OCI-LY1 (cell line): ENCODE results near the gene NOL6.

ENCODE experiments used
- H2AFZ ChIP-seq: fragments of 200-600 bp; sonication (generic), shearing (Covaris generic); 2 replicates; pipeline ENCODE4 v1.6.0; 2014; ENCODE audit warnings: antibody characterized with exemption, mild to moderate bottlenecking, low read length
- H3F3A ChIP-seq: fragments of 200-600 bp; sonication (generic), shearing (Covaris generic); 2 replicates; pipeline ENCODE4 v1.6.0; 2014; ENCODE audit warnings: mild to moderate bottlenecking, antibody characterized with exemption, low read length, moderate library complexity; ENCODE audit not compliant: insufficient read depth
- H3K27ac ChIP-seq: fragments of 200-600 bp; sonication (generic); 2 replicates; pipeline ENCODE4 v1.5.1; 2014; ENCODE audit warnings: low read length, mixed run types, mild to moderate bottlenecking, low read depth; ENCODE audit not compliant: poor library complexity, severe bottlenecking
- H3K27me3 ChIP-seq: fragments of 200-600 bp; sonication (generic); 2 replicates; pipeline ENCODE4 v1.6.0; 2014; ENCODE audit warnings: antibody characterized with exemption, mild to moderate bottlenecking, low read length, moderate library complexity; ENCODE audit not compliant: insufficient read depth
- H3K36me3 ChIP-seq: fragments of 200-600 bp; sonication (generic); 2 replicates; pipeline ENCODE4 v1.6.1; 2014; ENCODE audit warnings: mild to moderate bottlenecking, antibody characterized with exemption, low read length, moderate library complexity, mixed read lengths; ENCODE audit not compliant: insufficient read depth
- H3K4me1 ChIP-seq: fragments of 200-600 bp; sonication (generic); 2 replicates; pipeline ENCODE4 v1.5.1; 2014; ENCODE audit warnings: mild to moderate bottlenecking, low read length, moderate library complexity; ENCODE audit not compliant: insufficient read depth, severe bottlenecking
- H3K4me2 ChIP-seq: fragments of 200-600 bp; sonication (generic), shearing (Covaris generic); 2 replicates; pipeline ENCODE4 v1.6.1; 2014; ENCODE audit warnings: low read length
- H3K4me3 ChIP-seq: fragments of 200-600 bp; sonication (generic); 2 replicates; pipeline ENCODE4 v1.5.1; 2014; ENCODE audit warnings: low read length, low read depth, mild to moderate bottlenecking, mixed read lengths; ENCODE audit not compliant: poor library complexity, severe bottlenecking
- H3K79me2 ChIP-seq: fragments of 200-600 bp; shearing (Covaris generic); 2 replicates; pipeline ENCODE4 v1.6.1; 2016; ENCODE audit warnings: mixed run types, low read length, mixed read lengths; ENCODE audit not compliant: insufficient read depth
- H3K9ac ChIP-seq: fragments of 200-600 bp; sonication (generic), shearing (Covaris generic); 2 replicates; pipeline ENCODE4 v1.6.1; 2014; ENCODE audit warnings: mild to moderate bottlenecking, low read length, mixed read lengths
- H3K9me2 ChIP-seq: fragments of 200-600 bp; sonication (generic), shearing (Covaris generic); 2 replicates; pipeline ENCODE4 v1.6.1; 2014; ENCODE audit warnings: low read depth, mild to moderate bottlenecking, low read length, mixed read lengths
- H3K9me3 ChIP-seq: fragments of 200-600 bp; shearing (Covaris generic); 2 replicates; pipeline ENCODE4 v1.6.1; 2014; ENCODE audit warnings: low read length, mixed read lengths
- H4K20me1 ChIP-seq: fragments of 200-600 bp; sonication (generic), shearing (Covaris generic); 2 replicates; pipeline ENCODE4 v1.6.0; 2016; ENCODE audit warnings: mild to moderate bottlenecking, low read length; ENCODE audit not compliant: insufficient read depth
- EZH2 ChIP-seq: fragments of 200-600 bp; sonication (generic), shearing (Covaris generic); IDR thresholded peaks from 2 replicates; pipeline ENCODE4 v1.8.0; 2017; ENCODE audit warnings: borderline replicate concordance, mixed run types, mild to moderate bottlenecking, antibody characterized with exemption, low read length, moderate library complexity, mixed read lengths
- TF ChIP-seq, protein P1 (sequence below): fragments of 200-600 bp; sonication (generic), shearing (Covaris generic); IDR thresholded peaks from 2 replicates; pipeline ENCODE4 v1.5.1; 2017; ENCODE audit warnings: mild to moderate bottlenecking, antibody characterized with exemption, low read length, moderate library complexity, mixed read lengths

Gene NOL6

DNA sequence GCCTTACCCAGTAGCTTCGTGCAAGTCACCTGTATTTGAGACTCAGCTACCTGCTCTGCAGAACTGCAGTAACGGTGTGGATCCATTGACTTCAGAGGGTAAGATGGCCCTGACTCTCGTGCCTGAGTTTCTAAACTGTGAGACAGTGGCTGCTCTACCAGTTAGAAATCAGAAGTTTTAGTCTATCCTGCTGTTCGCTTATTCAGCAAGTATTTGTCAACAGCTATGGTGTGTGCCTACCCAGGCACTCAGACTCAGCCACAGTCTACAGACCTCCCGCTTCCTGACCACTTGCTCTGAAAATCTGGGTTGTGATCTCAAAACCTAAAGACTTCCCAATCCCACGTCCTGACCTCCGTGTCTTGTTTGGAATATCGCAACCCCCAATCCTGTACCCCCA lies 39.9 kb downstream of the NOL6 start:
- TF ChIP-seq, protein P1, sequence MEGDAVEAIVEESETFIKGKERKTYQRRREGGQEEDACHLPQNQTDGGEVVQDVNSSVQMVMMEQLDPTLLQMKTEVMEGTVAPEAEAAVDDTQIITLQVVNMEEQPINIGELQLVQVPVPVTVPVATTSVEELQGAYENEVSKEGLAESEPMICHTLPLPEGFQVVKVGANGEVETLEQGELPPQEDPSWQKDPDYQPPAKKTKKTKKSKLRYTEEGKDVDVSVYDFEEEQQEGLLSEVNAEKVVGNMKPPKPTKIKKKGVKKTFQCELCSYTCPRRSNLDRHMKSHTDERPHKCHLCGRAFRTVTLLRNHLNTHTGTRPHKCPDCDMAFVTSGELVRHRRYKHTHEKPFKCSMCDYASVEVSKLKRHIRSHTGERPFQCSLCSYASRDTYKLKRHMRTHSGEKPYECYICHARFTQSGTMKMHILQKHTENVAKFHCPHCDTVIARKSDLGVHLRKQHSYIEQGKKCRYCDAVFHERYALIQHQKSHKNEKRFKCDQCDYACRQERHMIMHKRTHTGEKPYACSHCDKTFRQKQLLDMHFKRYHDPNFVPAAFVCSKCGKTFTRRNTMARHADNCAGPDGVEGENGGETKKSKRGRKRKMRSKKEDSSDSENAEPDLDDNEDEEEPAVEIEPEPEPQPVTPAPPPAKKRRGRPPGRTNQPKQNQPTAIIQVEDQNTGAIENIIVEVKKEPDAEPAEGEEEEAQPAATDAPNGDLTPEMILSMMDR = no peak
- no peak for TF ChIP-seq EZH2

DNA sequence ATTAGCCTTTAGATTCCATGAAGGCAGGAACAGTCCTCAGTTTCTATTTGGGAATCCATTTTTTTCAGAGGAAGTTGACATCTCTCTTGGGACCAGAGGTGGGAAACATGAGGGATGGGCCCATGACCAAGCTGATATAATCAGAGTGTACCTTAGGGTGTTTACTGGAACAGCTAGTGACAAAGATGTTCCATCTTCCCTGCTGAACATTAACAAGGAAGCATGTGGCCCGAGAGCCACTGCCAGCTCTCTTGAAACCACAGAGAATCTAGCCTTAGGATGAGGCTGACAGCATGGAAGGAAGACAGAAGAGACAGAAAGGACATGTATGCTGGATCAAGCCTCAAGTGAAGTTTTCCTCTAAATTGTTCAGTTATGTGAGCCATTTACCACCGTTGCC lies 42.3 kb downstream of the NOL6 start:
- H3K4me3 ChIP-seq = no peak overlapping the region
- no peak for TF ChIP-seq EZH2
- TF ChIP-seq, protein P1 = no peak
- H2AFZ ChIP-seq = no peak overlapping the region
- H3K27me3 ChIP-seq = no peaks in the 10 kb centered on the region
- H3K27ac ChIP-seq = no peak overlapping the region
- no peaks in the 10 kb centered on the region for H3K36me3 ChIP-seq
- no peaks in the 10 kb centered on the region for H4K20me1 ChIP-seq
- no peak overlapping the region for H3K9ac ChIP-seq
- no peaks in the 10 kb centered on the region for H3K9me3 ChIP-seq
- H3K4me2 ChIP-seq = no peak overlapping the region
- H3K9me2 ChIP-seq = no peaks in the 10 kb centered on the region
- no peaks in the 10 kb centered on the region for H3K79me2 ChIP-seq
- no peaks in the 10 kb centered on the region for H3F3A ChIP-seq
- H3K4me1 ChIP-seq = no peaks in the 10 kb centered on the region

More for the DNA sequence above, 39.9 kb downstream of the NOL6 start:
- Histone ChIP-seq H3K4me2 (no peak overlapping the region), H3K9me2 (no peaks in the 10 kb centered on the region), H4K20me1 (no peaks in the 10 kb centered on the region), H2AFZ (no peak overlapping the region), H3K4me3 (no peak overlapping the region), H3K27ac (no peak overlapping the region), H3K27me3 (no peaks in the 10 kb centered on the region; the same call in 1 of the 2 replicates), H3K9ac (no peak overlapping the region), H3K4me1 (no peaks in the 10 kb centered on the region), H3K79me2 (no peaks in the 10 kb centered on the region), H3K36me3 (no peaks in the 10 kb centered on the region), H3F3A (no peaks in the 10 kb centered on the region), H3K9me3 (no peaks in the 10 kb centered on the region)

DNA sequence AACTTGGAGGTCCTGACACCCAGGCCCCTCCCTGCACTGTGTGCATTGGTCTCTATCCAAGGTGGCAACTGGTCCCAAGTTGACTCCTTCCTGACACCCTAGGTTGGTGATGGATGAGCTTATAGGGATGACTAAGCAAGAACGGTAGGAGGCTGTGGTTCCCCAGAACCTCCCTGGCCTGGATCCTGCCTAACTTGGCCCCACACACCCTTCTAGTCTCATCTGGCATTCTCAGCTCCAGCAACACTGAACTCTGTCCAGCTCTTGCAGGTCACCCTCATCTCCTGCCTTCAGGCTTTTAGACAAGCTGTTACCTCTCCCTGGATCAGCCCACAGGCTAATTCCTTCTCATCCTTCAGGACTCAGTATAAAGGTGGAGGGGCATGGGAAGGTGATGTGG lies 42.8 kb downstream of the NOL6 start:
- Histone ChIP-seq H4K20me1 (no peaks in the 10 kb centered on the region), H3K4me1 (no peaks in the 10 kb centered on the region), H3K27ac (no peak overlapping the region), H2AFZ (no peak overlapping the region), H3K4me2 (no peak overlapping the region), H3K4me3 (no peak overlapping the region), H3F3A (no peaks in the 10 kb centered on the region), H3K9me2 (no peaks in the 10 kb centered on the region), H3K79me2 (no peaks in the 10 kb centered on the region), H3K36me3 (no peaks in the 10 kb centered on the region), H3K9ac (no peak overlapping the region), H3K27me3 (no peaks in the 10 kb centered on the region), H3K9me3 (no peaks in the 10 kb centered on the region)
- TF ChIP-seq, protein P1 = no peak
- TF ChIP-seq EZH2 = no peak
